Naive thymus-derived CD8-positive, alpha-beta T cell (primary cell): ENCODE measurements around the gene NOS2. TPM values are rescaled to one million over a fixed set of nuclear protein-coding genes. Genes with fewer than 3 reads are reported as not detected.
"Not testable (repeated sequence)": the region's sequence is repeated elsewhere in the genome, so short reads cannot be mapped to it uniquely, and the experiment has no call there.

ENCODE experiments used
- ATAC-seq, 2 donors: fragments of 150-1000 bp; cut with Tn5 transposase in 1 of 2; sonication (Bioruptor Pico), chemical (Tn5 transposase) in 1 of 2; 1 replicate in 1 of 2; 2 replicates in 1 of 2; pipeline ENCODE4 v1.10.0; 2021; ENCODE audit warnings: mild to moderate bottlenecking in 2 of 2, moderate library complexity in 2 of 2
- POLR2A ChIA-PET: fragments of 350-600 bp; sonication (Branson Sonifier 250); formaldehyde crosslinking; loops from one replicate; lab custom pipeline; 2021; ENCODE audit warnings: antibody characterized with exemption; lab: Charles Lee
- DNase-seq, 10 donors: peaks; one replicate each; pipeline versions ENCODE4 v3.0.0 to v3.0.0-alpha.2; 2020 to 2022
- H3K27ac Mint-ChIP-seq, 10 donors: one replicate each; pipeline ENCODE4 v1.8.0; 2020 to 2022; ENCODE audit warnings: mild to moderate bottlenecking in 10 of 10, mixed read lengths in 10 of 10, moderate library complexity in 4 of 10, inconsistent platforms in 1 of 10
- H3K27me3 Mint-ChIP-seq, 5 donors: one replicate each; pipeline ENCODE4 v1.8.0; 2021 to 2022; ENCODE audit warnings: mixed read lengths in 5 of 5
- H3K36me3 Mint-ChIP-seq, 3 donors: one replicate each; pipeline ENCODE4 v1.8.0; 2020 to 2022; ENCODE audit warnings: mixed read lengths in 3 of 3, mild to moderate bottlenecking in 2 of 3, inconsistent platforms in 1 of 3
- H3K4me1 Mint-ChIP-seq, 4 donors: one replicate each; pipeline ENCODE4 v1.8.0; 2021 to 2022; ENCODE audit warnings: mixed read lengths in 4 of 4
- H3K4me3 Mint-ChIP-seq, 10 donors: one replicate each; pipeline ENCODE4 v1.8.0; 2020 to 2022; ENCODE audit warnings: mild to moderate bottlenecking in 10 of 10, mixed read lengths in 10 of 10, moderate library complexity in 6 of 10, inconsistent platforms in 1 of 10
- H3K9me3 Mint-ChIP-seq, 9 donors: one replicate each; pipeline ENCODE4 v1.8.0; 2020 to 2022; ENCODE audit warnings: mixed read lengths in 9 of 9, mild to moderate bottlenecking in 3 of 9, inconsistent platforms in 1 of 9, moderate library complexity in 1 of 9
- polyA plus RNA-seq, 3 donors: library from polyadenylated mRNA; unstranded; fragments of 300-500 nt; fragmentation: Illumina TruSeq; gene quantifications; one replicate each; pipeline ENCODE4 v1.2.3, GENCODE V29; 2021
- total RNA-seq, 8 experiments: library from RNA in 2 of 8; stranded (reverse) in 2 of 8; gene quantifications; one replicate each; pipeline ENCODE4 v1.2.3 and lab custom pipeline; 2021 to 2026

Gene NOS2
- total and polyA plus RNA-seq, 5 experiments from 2014 or later, result 0.23 to 0.42 (median 0.41) TPM; not detected in 2

DNA sequence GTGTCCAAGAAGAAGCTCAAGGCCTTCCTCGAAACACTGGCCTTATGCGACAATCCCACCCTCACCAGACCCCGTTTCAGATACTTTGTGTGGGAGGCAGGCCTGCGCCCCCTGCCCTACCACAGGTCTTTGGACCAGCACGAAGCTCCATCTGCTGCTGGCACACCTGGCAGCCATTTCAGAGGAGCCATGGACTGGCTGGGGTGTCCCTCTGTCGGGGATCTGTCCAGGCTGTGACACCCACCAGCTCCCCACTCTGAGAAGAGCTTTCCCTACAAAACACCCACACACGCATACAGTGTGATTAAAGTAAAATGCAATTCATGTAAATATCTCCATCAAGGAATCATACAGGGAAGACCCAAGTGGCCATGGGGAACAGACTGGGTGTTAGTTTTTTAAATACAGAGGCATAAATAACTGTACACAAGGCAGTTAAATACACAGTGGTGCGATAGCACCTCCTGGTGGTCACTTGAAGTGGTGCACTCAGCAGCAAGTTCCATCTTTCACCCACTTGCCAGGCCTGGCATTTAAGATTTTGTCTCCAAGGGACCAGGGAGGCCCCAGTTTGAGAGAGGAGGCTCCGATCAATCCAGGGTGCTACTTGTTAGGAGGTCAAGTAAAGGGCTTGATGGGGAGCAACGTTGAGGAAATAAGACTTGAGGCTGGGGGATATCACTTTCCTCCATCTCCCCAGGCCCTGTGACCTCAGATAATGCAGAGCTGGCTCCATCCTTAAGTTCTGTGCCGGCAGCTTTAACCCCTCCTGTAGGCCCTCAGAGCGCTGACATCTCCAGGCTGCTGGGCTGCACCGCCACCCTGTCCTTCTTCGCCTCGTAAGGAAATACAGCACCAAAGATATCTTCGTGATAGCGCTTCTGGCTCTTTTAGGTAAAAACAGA, 43.6 kb downstream of the NOS2 start:
- H3K4me1 Mint-ChIP-seq, result peaks cover 0 to 3% (median under 1%) of the 10 kb centered on the region in 4 donors
- no peaks in the 10 kb centered on the region for H3K36me3 Mint-ChIP-seq
- ATAC-seq (peak in 1 of 2 donors; percentile 44), DNase-seq (peak in 6 of 10 donors; percentile 18 to 46 (median 31))
- POLR2A ChIA-PET, result no interaction called here
- no peaks in the 10 kb centered on the region for H3K9me3 Mint-ChIP-seq
- no peak overlapping the region for H3K27ac Mint-ChIP-seq
- no peak overlapping the region for H3K4me3 Mint-ChIP-seq
- peaks cover 0 to 11% (median 0%) of the 10 kb centered on the region in 5 donors for H3K27me3 Mint-ChIP-seq

DNA sequence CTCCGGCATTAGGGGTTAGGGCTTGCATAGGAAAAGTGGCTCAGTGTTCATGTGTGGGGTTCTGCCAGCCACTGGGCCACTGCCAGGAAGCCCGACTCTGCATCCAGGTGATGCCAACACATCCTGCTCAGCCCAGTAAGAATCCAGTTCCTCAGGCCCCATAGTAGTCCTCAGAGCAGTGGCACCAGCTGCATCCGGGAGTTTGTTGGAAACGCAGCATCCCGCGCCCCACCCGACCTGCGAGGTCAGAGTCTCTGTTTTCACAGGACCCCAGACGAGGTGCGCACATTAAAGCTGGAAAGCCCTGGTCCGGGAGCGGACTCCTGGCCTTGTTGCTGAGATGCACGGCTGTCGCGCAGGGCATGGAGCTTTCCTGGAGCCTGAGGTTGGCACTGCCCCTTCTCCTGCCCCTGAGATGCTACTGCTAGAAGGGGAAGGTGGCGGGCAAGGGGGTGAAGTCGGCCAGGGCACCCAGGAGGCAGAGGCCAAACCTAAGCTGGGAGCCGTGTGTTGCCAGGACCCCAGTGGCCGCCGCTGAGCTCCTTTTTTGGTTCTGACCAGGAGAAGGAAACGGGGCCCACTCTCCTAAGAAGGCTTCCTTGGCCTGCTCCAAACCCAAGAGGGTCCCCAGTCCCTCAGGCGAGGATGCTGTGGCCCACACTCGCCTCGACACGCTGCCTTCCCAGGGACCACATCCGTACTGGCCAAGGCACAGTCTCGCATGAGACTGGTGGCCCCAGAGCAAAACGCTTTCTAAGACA, 44.4 kb downstream of the NOS2 start:
- Mint-ChIP-seq H3K9me3 (no peaks in the 10 kb centered on the region), H3K36me3 (no peaks in the 10 kb centered on the region), H3K27me3 (peaks cover 0 to 11% (median 0%) of the 10 kb centered on the region in 5 donors), H3K4me1 (peaks cover 0 to 3% (median under 1%) of the 10 kb centered on the region in 4 donors), H3K27ac (no peak overlapping the region), H3K4me3 (no peak overlapping the region)
- ATAC-seq, result no peak
- no peak for DNase-seq
- POLR2A ChIA-PET, result no interaction called here

DNA sequence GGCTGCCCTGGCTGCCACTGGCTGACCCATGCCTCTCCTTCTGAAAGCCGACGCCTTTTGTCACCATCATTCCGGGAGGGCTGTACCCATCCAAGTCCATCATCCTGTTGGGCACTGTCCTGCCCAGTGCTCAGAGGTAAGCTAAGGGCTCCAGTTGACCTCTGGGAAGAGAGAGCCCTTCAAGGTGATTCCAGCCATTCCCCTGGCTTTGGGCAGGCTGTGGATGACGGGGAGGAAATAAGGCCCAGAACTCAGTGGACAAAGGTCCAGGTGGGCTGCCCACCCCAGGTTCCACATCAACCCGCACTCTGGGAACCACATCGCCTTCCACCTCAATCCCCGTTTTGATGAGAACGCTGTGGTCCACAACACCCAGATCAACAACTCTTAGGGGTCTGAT, 45.8 kb downstream of the NOS2 start:
- H3K4me1 Mint-ChIP-seq, result no peaks in the 10 kb centered on the region
- peaks cover 0 to 5% (median 0%) of the 10 kb centered on the region in 5 donors for H3K27me3 Mint-ChIP-seq
- ATAC-seq (no peak), DNase-seq (no peak)
- POLR2A ChIA-PET, result no interaction called here
- no peaks in the 10 kb centered on the region for H3K9me3 Mint-ChIP-seq
- no peak overlapping the region for H3K27ac Mint-ChIP-seq
- no peaks in the 10 kb centered on the region for H3K36me3 Mint-ChIP-seq
- no peak overlapping the region for H3K4me3 Mint-ChIP-seq

DNA sequence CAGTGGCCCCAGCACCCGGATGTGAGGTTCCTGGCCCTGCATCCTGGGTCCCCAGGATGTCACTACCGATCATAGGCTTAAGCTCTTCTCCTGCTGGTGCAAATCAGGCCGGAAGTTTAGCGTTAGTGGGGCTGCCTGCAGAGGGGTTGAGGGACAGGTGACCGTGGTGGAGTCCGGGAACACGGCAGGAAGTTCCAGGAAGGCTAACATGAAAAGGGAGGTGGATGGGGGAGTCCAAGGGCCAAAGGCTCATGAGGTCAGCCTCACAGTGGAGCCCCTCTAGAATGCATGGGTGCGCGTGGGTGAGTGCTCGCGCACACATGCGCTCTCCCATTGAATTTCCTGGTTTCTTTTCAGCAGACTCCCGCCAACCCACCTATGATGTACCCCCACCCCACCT, 46.6 kb downstream of the NOS2 start:
- ATAC-seq, H3K27me3 Mint-ChIP-seq, H3K4me1 Mint-ChIP-seq, DNase-seq, H3K4me3 Mint-ChIP-seq, POLR2A ChIA-PET, H3K36me3 Mint-ChIP-seq, H3K9me3 Mint-ChIP-seq: not testable (repeated sequence)
- H3K27ac Mint-ChIP-seq, result peak overlapping the region in 1 of 10 donors; percentile 49

DNA sequence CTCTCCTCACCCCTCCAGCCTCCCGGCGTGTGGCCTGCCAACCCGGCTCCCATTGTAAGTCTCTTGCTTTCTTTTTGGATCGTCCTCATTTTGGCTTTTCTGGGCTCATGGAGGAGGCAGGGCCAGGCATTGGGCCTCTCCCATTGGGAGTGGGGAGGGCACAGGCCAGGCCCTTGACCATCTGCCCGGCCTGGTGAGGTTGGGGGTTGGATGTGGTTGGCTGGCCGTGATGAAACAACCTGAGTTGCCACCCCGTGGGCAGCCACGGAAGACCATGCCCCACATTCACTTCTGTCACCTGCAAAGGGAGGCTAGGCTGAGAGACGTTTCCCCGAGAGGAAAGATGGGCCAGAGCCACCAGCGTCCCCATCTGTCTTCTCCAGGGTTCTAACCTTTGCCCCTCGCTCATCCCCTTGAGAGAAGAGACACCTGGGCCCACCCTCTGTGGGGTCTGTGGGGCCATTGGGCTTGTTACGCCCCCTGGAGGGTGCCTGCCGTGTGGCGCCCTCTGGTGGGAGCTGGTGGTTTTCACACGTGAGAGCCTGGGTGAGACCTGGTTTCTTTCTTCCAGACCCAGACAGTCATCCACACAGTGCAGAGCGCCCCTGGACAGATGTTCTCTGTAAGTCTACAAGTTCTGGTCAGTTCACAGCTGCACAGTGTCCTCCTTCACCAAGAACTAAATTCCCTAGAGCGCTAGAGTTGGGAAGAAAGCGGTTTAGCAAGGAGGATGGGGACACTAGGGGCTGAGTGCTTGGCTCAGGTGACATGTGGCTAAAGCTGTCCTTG, 47.3 kb downstream of the NOS2 start:
- POLR2A ChIA-PET, H3K9me3 Mint-ChIP-seq, H3K36me3 Mint-ChIP-seq, H3K4me1 Mint-ChIP-seq, H3K27ac Mint-ChIP-seq, DNase-seq, H3K27me3 Mint-ChIP-seq, H3K4me3 Mint-ChIP-seq: not testable (repeated sequence)
- ATAC-seq, result peak in 1 of 2 donors; percentile 30

DNA sequence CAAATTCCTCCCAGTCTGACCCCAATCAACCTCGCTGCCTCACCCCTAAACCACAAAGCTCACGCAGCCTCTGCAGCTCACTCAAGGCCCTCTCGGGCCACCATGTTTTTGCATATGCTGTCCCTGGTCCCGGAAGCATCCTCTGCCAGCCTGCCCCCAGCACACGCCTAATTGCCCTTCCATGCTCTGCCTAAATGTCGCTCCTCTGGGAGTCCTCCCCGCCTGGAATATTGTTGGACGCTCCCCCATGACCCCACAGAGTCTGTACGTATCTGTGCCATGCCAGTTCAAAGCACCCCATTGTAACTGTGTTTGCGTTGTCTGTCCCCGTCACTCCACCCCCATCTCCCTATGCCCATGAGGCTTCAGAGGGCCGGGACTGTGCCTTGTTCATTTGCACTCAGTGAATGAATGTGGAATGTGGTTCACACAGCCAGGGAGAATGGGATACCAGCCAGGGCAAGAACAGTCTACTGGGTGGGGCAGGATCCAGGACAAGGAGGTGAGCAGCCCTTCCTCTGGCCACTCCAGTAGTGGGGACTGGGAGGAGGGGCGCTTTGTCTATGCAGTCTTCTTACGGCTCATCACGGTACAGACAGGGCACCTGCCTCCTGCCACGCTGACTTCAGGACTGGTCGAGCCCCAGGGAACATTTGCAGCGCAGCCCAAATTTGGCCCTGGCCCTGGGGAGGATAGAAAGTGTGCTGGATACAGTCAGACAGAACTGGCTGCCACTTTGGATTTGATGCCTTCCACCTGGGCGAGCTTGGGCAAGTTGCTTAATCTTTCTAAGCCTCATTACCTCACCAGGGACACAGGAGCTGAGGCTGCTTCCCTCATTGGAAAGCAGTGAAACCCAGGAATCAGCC, 48.5 kb downstream of the NOS2 start:
- H3K36me3 Mint-ChIP-seq, result no peaks in the 10 kb centered on the region
- no peak for ATAC-seq
- no peaks in the 10 kb centered on the region for H3K4me1 Mint-ChIP-seq
- H3K27ac Mint-ChIP-seq, result no peak overlapping the region
- POLR2A ChIA-PET, result no interaction called here
- H3K4me3 Mint-ChIP-seq, result no peak overlapping the region
- DNase-seq, result peak in 1 of 10 donors; percentile 3
- H3K27me3 Mint-ChIP-seq, result peaks cover 0 to 5% (median 0%) of the 10 kb centered on the region in 5 donors
- H3K9me3 Mint-ChIP-seq, result no peaks in the 10 kb centered on the region

DNA sequence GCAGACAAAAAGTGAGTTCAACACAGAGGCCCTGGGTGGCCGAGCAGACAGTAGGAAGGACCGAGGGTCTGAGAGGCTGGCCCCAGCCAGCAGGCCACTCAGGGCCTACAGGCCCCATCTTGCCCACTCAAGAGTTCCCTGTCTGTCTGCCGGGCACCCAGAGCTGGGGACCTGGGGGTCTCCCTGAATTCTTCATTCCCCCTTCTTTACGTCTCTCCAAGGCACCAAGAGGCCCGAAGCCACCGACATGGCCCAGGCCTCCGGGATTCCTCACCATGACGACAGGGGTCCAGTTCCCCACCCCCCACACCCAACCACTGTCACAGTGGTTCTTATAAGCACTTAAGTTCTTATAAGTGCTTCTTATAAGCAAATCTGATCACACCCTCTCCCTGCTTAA, 49.2 kb downstream of the NOS2 start:
- Mint-ChIP-seq H3K4me1 (no peaks in the 10 kb centered on the region), H3K36me3 (no peaks in the 10 kb centered on the region), H3K9me3 (no peaks in the 10 kb centered on the region), H3K27me3 (peaks cover 0 to 5% (median 0%) of the 10 kb centered on the region in 5 donors), H3K27ac (no peak overlapping the region), H3K4me3 (no peak overlapping the region)
- no peak for ATAC-seq
- peak in 1 of 10 donors; percentile 6 for DNase-seq
- POLR2A ChIA-PET, result no interaction called here

DNA sequence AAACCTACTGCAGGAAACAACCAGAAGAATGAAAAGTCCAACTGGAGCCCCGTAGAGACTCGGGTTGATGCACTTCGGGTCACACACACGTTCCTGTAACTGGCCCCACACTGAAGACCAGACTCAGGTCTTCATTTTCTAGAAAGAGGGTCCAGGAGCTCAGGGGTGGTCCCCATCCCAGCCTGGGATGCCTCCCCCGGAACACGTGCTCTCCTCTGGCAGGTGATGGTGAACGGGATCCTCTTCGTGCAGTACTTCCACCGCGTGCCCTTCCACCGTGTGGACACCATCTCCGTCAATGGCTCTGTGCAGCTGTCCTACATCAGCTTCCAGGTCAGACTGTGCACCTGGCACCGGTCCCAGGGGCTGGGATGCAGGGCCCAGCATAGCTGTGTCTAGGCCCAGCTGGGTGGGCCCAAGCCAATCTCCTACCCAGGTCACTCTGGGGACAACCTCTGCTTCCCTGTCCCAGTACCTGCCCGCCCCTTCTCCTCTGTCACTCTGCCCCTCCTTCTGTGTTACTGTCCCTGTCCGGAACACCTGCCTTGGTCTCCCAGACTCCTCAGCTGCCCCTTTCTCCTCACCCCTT, 50.7 kb downstream of the NOS2 start:
- H3K36me3 Mint-ChIP-seq, ATAC-seq, H3K27ac Mint-ChIP-seq, H3K27me3 Mint-ChIP-seq, H3K9me3 Mint-ChIP-seq, H3K4me1 Mint-ChIP-seq, POLR2A ChIA-PET: not testable (repeated sequence)
- peak overlapping the region in 1 of 10 donors; percentile 28 for H3K4me3 Mint-ChIP-seq
- peak in 1 of 10 donors; percentile 14 for DNase-seq

DNA sequence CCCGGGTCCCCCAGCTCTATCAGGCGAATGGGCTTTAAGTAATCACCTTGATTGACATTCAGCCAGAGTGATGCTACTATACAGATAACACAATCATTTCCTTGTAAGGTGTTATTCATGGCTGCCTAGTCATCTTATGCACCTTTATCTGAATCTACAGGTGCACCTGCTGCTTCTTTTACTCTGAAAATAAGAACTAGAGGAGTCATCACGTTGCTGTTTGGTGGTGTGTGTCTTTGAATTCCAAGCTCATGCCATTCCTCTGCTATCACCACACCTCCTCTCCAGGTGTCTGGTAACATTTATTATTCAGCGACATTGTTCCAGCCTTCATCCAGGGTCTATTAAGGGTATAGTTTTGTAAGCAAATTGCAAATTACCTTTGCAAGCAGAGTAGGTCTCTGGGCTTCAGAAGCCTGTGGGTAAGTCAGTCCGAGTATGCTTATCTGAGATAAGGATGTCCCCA, 51.9 kb downstream of the NOS2 start:
- Mint-ChIP-seq H3K9me3 (no peaks in the 10 kb centered on the region), H3K27me3 (no peaks in the 10 kb centered on the region), H3K36me3 (no peaks in the 10 kb centered on the region), H3K4me3 (no peak overlapping the region), H3K4me1 (peaks cover 0 to under 1% (median 0%) of the 10 kb centered on the region in 4 donors), H3K27ac (no peak overlapping the region)
- no peak for ATAC-seq
- DNase-seq, result no peak
- POLR2A ChIA-PET, result no interaction called here

DNA sequence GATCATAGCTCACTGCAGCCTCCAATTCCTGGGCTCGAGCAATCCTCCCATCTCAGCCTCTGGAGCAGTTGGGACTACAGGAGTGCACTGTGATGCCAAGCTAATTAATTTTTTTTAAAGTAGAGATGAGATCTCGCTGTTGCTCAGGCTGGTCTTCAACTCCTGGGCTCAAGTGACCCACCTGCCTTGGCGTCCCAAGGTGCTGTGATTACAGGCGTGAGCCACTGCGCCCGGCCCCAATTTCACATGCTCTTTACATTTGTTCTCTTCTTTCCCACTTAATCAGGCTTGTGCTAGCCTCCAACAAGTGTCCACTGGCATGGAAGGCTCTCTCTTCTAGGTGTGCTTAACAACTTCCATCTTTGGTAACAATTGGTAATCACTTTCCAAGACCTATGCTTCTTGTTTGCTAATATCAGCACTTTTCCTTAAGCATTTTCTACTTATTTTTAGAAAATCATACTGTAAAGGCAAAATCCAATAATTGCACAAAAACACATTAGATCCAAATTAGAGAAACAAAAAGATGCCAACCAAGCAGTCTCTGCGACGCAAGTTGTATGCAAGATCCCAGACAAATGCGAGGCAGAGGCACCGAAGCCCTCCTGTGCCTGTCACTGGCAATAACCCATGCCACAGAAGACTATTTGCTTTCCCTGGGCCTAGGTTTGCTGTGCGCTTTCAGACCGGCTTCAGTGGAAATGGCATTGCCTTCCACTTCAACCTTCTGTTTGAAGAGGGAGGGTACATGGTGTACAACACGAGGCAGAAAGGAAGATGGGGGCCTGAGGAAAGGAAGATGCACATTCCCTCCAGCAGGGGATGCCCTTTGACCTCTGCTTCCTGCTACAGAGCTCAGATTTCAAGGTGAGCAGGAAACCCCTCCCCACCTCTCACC, 52.6 kb downstream of the NOS2 start:
- ATAC-seq (no peak), DNase-seq (peak in 1 of 10 donors; percentile 10)
- no peaks in the 10 kb centered on the region for H3K36me3 Mint-ChIP-seq
- no peaks in the 10 kb centered on the region for H3K9me3 Mint-ChIP-seq
- POLR2A ChIA-PET, result no interaction called here
- H3K4me3 Mint-ChIP-seq, result no peak overlapping the region
- no peaks in the 10 kb centered on the region for H3K27me3 Mint-ChIP-seq
- H3K4me1 Mint-ChIP-seq, result peaks cover 0 to 2% (median 0%) of the 10 kb centered on the region in 4 donors
- H3K27ac Mint-ChIP-seq, result no peak overlapping the region

DNA sequence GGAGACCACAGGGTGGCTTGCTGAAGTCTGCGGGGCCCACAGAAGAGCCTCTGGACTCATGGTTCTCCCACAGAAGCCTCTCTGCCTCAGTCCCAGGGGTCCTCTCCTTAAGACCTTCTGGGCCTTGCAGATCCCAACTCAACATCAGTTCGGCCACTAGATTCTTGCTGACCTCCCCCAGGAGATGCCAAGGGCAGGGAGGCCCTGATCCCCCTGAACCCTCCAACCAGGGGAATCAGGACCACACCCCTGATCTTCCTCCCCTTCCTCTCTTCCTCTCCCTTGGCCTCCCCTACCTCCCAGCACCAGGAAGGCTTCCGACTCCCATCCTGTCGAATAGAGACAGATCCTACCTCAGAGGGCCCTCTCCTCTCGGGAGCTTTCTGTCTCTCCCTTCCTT, 53.4 kb downstream of the NOS2 start:
- H3K27me3 Mint-ChIP-seq, result peaks cover 0 to 2% (median 0%) of the 10 kb centered on the region in 5 donors
- POLR2A ChIA-PET, result no interaction called here
- DNase-seq, result no peak

More for the DNA sequence above, 53.4 kb downstream of the NOS2 start:
- Mint-ChIP-seq H3K27ac (peak overlapping the region in 1 of 10 donors; percentile 66), H3K36me3 (no peaks in the 10 kb centered on the region), H3K4me1 (peaks cover 0 to 2% (median 0%) of the 10 kb centered on the region in 4 donors), H3K4me3 (no peak overlapping the region), H3K9me3 (no peaks in the 10 kb centered on the region)
- ATAC-seq, result no peak
